ENCODE data around the gene BOD1L1. TPM values are rescaled to one million over a fixed set of nuclear protein-coding genes. Genes with fewer than 3 reads are reported as not detected.

The BOD1L1 gene
- total RNA-seq, 1 donor from 2014 or later = 37.5 TPM

- Histone ChIP-seq H3K9me3 (no peaks in the 10 kb centered on the region), H3K27me3 (peaks cover 100% of the 10 kb centered on the region), H3K27ac (no peak overlapping the region), H3K36me3 (no peaks in the 10 kb centered on the region), H3K4me3 (no peak overlapping the region), H3K4me1 (peaks cover 3% of the 10 kb centered on the region)
- intact Hi-C loops (cut with DNase I) = no loop called here
- ATAC-seq = no peak
- no peak for DNase-seq
- no peak for TF ChIP-seq CTCF (IDR thresholded peaks at IDR 0.05)
Observed at GRCh38 chr4:13536607-13537006, 90.9 kb downstream of the BOD1L1 start.

GRCh38 chr4:13535708-13536361 lies 91.7 kb downstream of the BOD1L1 start:
- intact Hi-C loops (cut with DNase I) = no loop called here
- Histone ChIP-seq H3K36me3 (no peaks in the 10 kb centered on the region), H3K9me3 (no peaks in the 10 kb centered on the region), H3K27ac (no peak overlapping the region), H3K4me1 (no peaks in the 10 kb centered on the region), H3K27me3 (peaks cover 100% of the 10 kb centered on the region), H3K4me3 (no peak overlapping the region)
- no peak for ATAC-seq
- peak; percentile 53 for DNase-seq
- TF ChIP-seq CTCF (IDR thresholded peaks at IDR 0.05) = no peak

GRCh38 chr4:13535118-13535517 lies 92.4 kb downstream of the BOD1L1 start:
- Histone ChIP-seq H3K9me3 (no peaks in the 10 kb centered on the region), H3K27me3 (peaks cover 100% of the 10 kb centered on the region), H3K4me3 (no peak overlapping the region), H3K36me3 (no peaks in the 10 kb centered on the region), H3K4me1 (no peaks in the 10 kb centered on the region), H3K27ac (no peak overlapping the region)
- no peak for ATAC-seq
- no peak for DNase-seq
- TF ChIP-seq CTCF (IDR thresholded peaks at IDR 0.05) = no peak
- intact Hi-C loops (cut with DNase I) = no loop called here

GRCh38 chr4:13534344-13535063 lies 93.0 kb downstream of the BOD1L1 start:
- ATAC-seq = no peak
- no peak for TF ChIP-seq CTCF (IDR thresholded peaks at IDR 0.05)
- Histone ChIP-seq H3K9me3 (no peaks in the 10 kb centered on the region), H3K27me3 (peaks cover 99% of the 10 kb centered on the region), H3K36me3 (no peaks in the 10 kb centered on the region), H3K27ac (no peak overlapping the region), H3K4me3 (no peak overlapping the region), H3K4me1 (no peaks in the 10 kb centered on the region)
- intact Hi-C loops (cut with DNase I) = no loop called here
- no peak for DNase-seq

- peaks cover 99% of the 10 kb centered on the region for H3K27me3 ChIP-seq
- no peaks in the 10 kb centered on the region for H3K36me3 ChIP-seq
- DNase-seq (no peak), ATAC-seq (no peak)
- H3K27ac ChIP-seq = no peak overlapping the region
- H3K4me1 ChIP-seq = no peaks in the 10 kb centered on the region
- intact Hi-C loops (cut with DNase I) = no loop called here
- TF ChIP-seq CTCF (IDR thresholded peaks at IDR 0.05) = no peak
- H3K9me3 ChIP-seq = no peaks in the 10 kb centered on the region
- H3K4me3 ChIP-seq = no peak overlapping the region
Observed at GRCh38 chr4:13533670-13534343, 93.7 kb downstream of the BOD1L1 start.
